Left ventricle myocardium inferior (tissue), 1 donor: ENCODE measurements around the gene CTF1. TPM values are rescaled to one million over a fixed set of nuclear protein-coding genes. Genes with fewer than 3 reads are reported as not detected.

Experiments used
- DNase-seq: peaks from one replicate; pipeline ENCODE4 v3.0.0-alpha.2; 2020
- H3K27ac ChIP-seq: fragments of 200-600 bp; replicated peaks from 2 replicates; pipeline ENCODE4 v1.8.0; 2021
- H3K27me3 ChIP-seq: fragments of 200-600 bp; 2 replicates; pipeline ENCODE4 v1.8.0; 2021; ENCODE audit warnings: low read depth
- H3K36me3 ChIP-seq: fragments of 200-600 bp; 2 replicates; pipeline ENCODE4 v1.8.0; 2021
- H3K4me1 ChIP-seq: fragments of 200-600 bp; 2 replicates; pipeline ENCODE4 v1.8.0; 2021
- H3K4me3 ChIP-seq: fragments of 200-600 bp; 2 replicates; pipeline ENCODE4 v1.8.0; 2021; ENCODE audit warnings: mild to moderate bottlenecking, moderate library complexity
- H3K9me3 ChIP-seq: fragments of 200-600 bp; replicated peaks from 2 replicates; pipeline ENCODE4 v1.8.0; 2021
- CTCF ChIP-seq: fragments of 200-600 bp; IDR thresholded peaks from 2 replicates; pipeline ENCODE4 v1.8.0; 2021; ENCODE audit warnings: antibody characterized with exemption, mild to moderate bottlenecking, borderline replicate concordance
- intact Hi-C: fragments of 100-400 bp; cut with micrococcal nuclease; formaldehyde crosslinking; loops from one replicate; pipeline ENCODE4 v1.11.0; 2022
- total RNA-seq: library from RNA; stranded (reverse); fragmentation: NEBNext Ultra II Directional; extraction: Animal tissue kit (Norgen Biotek cat#: 25700); gene quantifications from one replicate; pipeline ENCODE4 v1.2.1, GENCODE V29; 2021
- donor health status: DM: no; HTN: yes; CAD: no; lungs with severe emphysema.

Gene CTF1
- total RNA-seq, 1 donor from 2014 or later = 9.6 TPM

DNA sequence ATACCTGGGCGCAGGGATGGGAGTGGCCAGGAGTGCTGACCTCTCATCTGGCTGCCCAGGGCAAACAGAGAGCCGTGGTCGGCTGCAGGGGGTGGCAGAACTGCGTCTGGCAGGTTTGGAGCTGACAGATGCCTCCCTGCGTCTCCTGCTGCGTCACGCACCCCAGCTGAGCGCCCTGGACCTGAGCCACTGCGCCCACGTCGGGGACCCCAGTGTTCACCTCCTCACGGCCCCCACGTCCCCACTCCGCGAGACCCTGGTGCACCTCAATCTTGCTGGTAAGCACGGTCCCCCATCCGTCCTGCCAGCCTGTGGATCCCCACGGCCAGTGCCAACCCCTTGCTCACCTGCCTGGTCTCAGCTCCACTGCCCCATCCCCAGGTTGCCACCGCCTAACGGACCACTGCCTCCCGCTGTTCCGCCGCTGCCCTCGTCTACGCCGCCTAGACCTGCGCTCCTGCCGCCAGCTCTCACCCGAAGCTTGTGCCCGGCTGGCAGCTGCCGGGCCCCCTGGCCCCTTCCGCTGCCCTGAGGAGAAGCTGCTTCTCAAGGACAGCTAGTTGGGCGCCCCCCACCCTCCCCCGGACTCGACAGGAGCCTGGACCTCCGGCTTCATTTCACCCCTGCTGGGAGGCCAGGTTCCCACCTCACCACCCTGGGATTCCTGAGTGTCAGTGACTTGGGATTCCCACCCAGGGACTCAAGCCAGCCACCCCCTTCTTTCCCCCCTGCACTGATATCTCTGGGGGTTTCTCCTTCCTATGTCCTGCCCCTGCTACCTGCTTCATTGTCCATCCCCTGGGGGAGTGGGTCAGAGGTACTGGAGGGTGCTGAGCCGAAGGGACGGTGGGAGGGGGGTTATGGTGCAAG, 50.5 kb downstream of the CTF1 start:
- Histone ChIP-seq H3K9me3 (no peaks in the 10 kb centered on the region), H3K27ac (no peak overlapping the region), H3K4me3 (no peak overlapping the region), H3K27me3 (no peaks in the 10 kb centered on the region), H3K4me1 (peaks cover 47% of the 10 kb centered on the region), H3K36me3 (peaks cover 17% of the 10 kb centered on the region)
- no peak for TF ChIP-seq CTCF
- no peak for DNase-seq
- intact Hi-C loops = no loop called here

DNA sequence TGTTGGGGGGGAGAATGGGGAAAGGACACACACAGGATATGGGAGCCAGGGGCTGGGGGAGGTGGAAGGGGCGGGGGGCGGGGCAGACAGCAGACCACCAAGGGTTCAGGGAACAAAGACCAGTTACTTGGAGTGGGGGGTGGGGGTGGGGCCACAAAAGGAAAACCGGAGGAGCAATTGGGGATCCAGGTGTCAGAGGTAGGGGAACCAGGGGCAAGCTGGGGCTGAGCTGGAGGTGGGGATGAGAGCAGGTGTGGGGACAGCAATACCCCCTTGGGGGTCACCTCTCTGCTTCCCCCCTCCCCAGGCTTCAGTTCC, 51.1 kb downstream of the CTF1 start:
- Histone ChIP-seq H3K4me1 (peaks cover 47% of the 10 kb centered on the region), H3K36me3 (peaks cover 14% of the 10 kb centered on the region), H3K27ac (no peak overlapping the region), H3K9me3 (no peaks in the 10 kb centered on the region), H3K4me3 (no peak overlapping the region), H3K27me3 (no peaks in the 10 kb centered on the region)
- no peak for DNase-seq
- intact Hi-C loops = no loop called here
- no peak for TF ChIP-seq CTCF

GRCh38 chr16:30947859-30948666, 51.6 kb downstream of the CTF1 start:
- intact Hi-C loops = no loop called here
- no peak for TF ChIP-seq CTCF
- Histone ChIP-seq H3K36me3 (peaks cover 9% of the 10 kb centered on the region), H3K27ac (peak overlapping the region; percentile 98), H3K4me1 (peaks cover 49% of the 10 kb centered on the region), H3K27me3 (no peaks in the 10 kb centered on the region), H3K9me3 (no peaks in the 10 kb centered on the region), H3K4me3 (peak overlapping the region; percentile 100)
- DNase-seq = peak; percentile 83

- no peak for TF ChIP-seq CTCF
- Histone ChIP-seq H3K27ac (peak within 1 kb of the TSS; percentile 98), H3K36me3 (peaks cover 8% of the 10 kb centered on the region), H3K9me3 (no peaks in the 10 kb centered on the region), H3K4me3 (peak within 1 kb of the TSS; percentile 100), H3K27me3 (no peaks in the 10 kb centered on the region), H3K4me1 (peaks cover 57% of the 10 kb centered on the region)
- intact Hi-C loops = no loop called here
- peak; percentile 84 for DNase-seq
Measured at GRCh38 chr16:30948667-30949649, 52.5 kb downstream of the CTF1 start, which contains the start of gene ORAI3. Gene ORAI3, plus strand, starts transcription at chr16:30949068. Its CDS starts 222 bp downstream, at chr16:30949290.
